ENCODE data around the gene CAV1. TPM values are rescaled to one million over a fixed set of nuclear protein-coding genes. Genes with fewer than 3 reads are reported as not detected.

CAV1 gene
- total and polyA plus RNA-seq, 2 of the 13 experiments (the other 11 are each of a cell fraction or from before 2014, with no cell fraction given) = 0.40 TPM; not detected in 1

- FAIRE-seq = no peak
- H3K9ac ChIP-seq (ENCODE audit: insufficient read depth, low read depth, low read length) = no peak overlapping the region
- CTCF ChIA-PET (ENCODE audit: low intra/inter-chr PET ratio, low total read pairs) = no interaction called here
Measured at GRCh38 chr7:116510795-116511194, 14.0 kb upstream of the CAV1 start.

More at GRCh38 chr7:116510795-116511194, 14.0 kb upstream of the CAV1 start:
- DNase-seq (ENCODE audit: low spot score) (no peak), ATAC-seq (no peak)
- BruUV-seq (replicated peaks) = no TSS peak
- in situ Hi-C loops (cut with HindIII; ENCODE audit: extremely low pct_ligation_motif_present, low pct_unique_long_range_greater_than_20kb) (no loop called here), intact Hi-C loops (cut with micrococcal nuclease; ENCODE audit: unreplicated experiment) (no loop called here)
- no peak overlapping the region for H3K27ac ChIP-seq (ENCODE audit: extremely low read length, insufficient read depth, low read length)
- no peaks in the 10 kb centered on the region for H3K79me2 ChIP-seq (ENCODE audit: insufficient read depth, low read length)
- TF ChIP-seq ZNF142 (CRISPR knock-in tag; IDR thresholded peaks at IDR 0.05) (no peak), MED13 (CRISPR knock-in tag; IDR thresholded peaks at IDR 0.05) (no peak), HOXA7 (CRISPR knock-in tag; IDR thresholded peaks at IDR 0.05) (no peak), PRMT3 (CRISPR knock-in tag; IDR thresholded peaks at IDR 0.05; ENCODE audit: borderline replicate concordance, low read depth) (no peak), NR2C2 (CRISPR knock-in tag; IDR thresholded peaks at IDR 0.05; ENCODE audit: borderline replicate concordance) (no peak), NR2F2 (IDR thresholded peaks at IDR 0.05; ENCODE audit: borderline replicate concordance, low read depth) (no peak), REL (CRISPR knock-in tag; conservative IDR thresholded peaks at IDR 0.05) (no peak), BHLHE40 (IDR thresholded peaks at IDR 0.05; ENCODE audit: low read length) (no peak), FOXC1 (CRISPR knock-in tag; IDR thresholded peaks at IDR 0.05; ENCODE audit: borderline replicate concordance) (no peak), PTBP1 (IDR thresholded peaks at IDR 0.05; ENCODE audit: low read depth, low read length, poor library complexity, severe bottlenecking) (no peak), ZNF841 (CRISPR knock-in tag; IDR thresholded peaks at IDR 0.05; ENCODE audit: borderline replicate concordance) (no peak), FOSL1 (CRISPR knock-in tag; IDR thresholded peaks at IDR 0.05; ENCODE audit: borderline replicate concordance) (no peak), ARHGAP35 (CRISPR knock-in tag; IDR thresholded peaks at IDR 0.05; ENCODE audit: borderline replicate concordance) (no peak), FOXP4 (CRISPR knock-in tag; IDR thresholded peaks at IDR 0.05) (no peak)
- TF ChIP-seq, protein P1, sequence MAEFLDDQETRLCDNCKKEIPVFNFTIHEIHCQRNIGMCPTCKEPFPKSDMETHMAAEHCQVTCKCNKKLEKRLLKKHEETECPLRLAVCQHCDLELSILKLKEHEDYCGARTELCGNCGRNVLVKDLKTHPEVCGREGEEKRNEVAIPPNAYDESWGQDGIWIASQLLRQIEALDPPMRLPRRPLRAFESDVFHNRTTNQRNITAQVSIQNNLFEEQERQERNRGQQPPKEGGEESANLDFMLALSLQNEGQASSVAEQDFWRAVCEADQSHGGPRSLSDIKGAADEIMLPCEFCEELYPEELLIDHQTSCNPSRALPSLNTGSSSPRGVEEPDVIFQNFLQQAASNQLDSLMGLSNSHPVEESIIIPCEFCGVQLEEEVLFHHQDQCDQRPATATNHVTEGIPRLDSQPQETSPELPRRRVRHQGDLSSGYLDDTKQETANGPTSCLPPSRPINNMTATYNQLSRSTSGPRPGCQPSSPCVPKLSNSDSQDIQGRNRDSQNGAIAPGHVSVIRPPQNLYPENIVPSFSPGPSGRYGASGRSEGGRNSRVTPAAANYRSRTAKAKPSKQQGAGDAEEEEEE (CRISPR knock-in tag; IDR thresholded peaks at IDR 0.05; ENCODE audit: borderline replicate concordance) = no peak
- no peaks in the 10 kb centered on the region for H3K9me3 ChIP-seq (ENCODE audit: low read length)
- H3K27me3 ChIP-seq (ENCODE audit: control insufficient read depth in 1 of 2, insufficient read depth in 2 of 2, low read length in 2 of 2) = no peaks in the 10 kb centered on the region
- no peak overlapping the region for H2AFZ ChIP-seq (ENCODE audit: low read length)
- H3K4me1 ChIP-seq (ENCODE audit: insufficient read depth, low read length) = peaks cover 20% of the 10 kb centered on the region
- POLR2A ChIA-PET = no interaction called here
- H3K36me3 ChIP-seq (replicated peaks in 1 of 2; ENCODE audit: control insufficient read depth in 1 of 2, insufficient read depth in 2 of 2, low read length in 2 of 2) = no peaks in the 10 kb centered on the region
- H4K20me1 ChIP-seq (ENCODE audit: insufficient read depth, low read length) = no peaks in the 10 kb centered on the region
- H3K4me2 ChIP-seq (ENCODE audit: low read depth, low read length) = no peak overlapping the region
- H3K4me3 ChIP-seq (replicated peaks in 1 of 3; ENCODE audit: insufficient read depth in 1 of 3, low read depth in 2 of 3, low read length in 3 of 3) = no peak overlapping the region

All from HepG2 (cell line).